HG02943 (cell line): ENCODE results near the gene ZNF511.
"Not testable (repeated sequence)": the region's sequence is repeated elsewhere in the genome, so short reads cannot be mapped to it uniquely, and the experiment has no call there.

ENCODE experiments used
- ATAC-seq: cut with Tn5 transposase; IDR thresholded peaks from one replicate; pipeline ENCODE4 v1.9.1; 2021; ENCODE audit warnings: mild to moderate bottlenecking, low read depth, moderate library complexity; ENCODE audit not compliant: unreplicated experiment

The ZNF511 gene

DNA sequence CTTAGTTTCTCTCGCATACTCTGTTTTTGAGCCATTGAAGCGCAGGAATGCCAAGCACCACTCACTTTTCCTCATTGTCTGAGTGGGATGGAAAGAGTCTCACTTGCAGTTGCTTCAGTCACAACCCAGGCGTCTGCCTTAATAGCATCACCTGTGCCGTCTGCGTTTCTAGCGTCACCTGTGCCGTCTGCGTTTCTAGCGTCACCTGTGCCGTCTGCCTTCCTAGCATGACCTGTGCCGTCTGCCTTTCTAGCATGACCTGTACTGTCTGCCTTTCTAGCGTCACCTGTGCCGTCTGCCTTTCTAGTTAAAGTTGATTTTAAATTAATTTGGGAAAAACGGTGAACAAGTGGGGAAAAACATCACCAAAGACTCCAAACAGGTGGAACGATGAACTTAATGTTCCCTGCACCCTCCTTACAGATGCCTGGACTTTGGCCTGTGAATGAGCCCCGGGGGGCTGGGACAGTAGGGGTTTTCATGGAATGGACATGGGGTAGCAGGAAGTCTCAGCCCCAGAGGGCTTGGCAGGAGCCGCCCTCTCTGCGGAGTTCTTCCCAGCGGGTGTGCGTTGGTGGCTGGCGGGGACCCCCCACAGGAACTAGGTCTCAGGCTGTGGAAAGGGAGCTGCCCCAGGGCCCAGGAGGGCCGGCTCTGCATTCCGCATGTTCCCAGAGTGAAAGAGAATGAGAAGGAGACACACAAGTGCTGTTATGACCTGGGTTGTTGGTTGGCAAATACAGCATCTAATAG lies 3.5 kb downstream of the ZNF511 start:
- ATAC-seq: no peak

DNA sequence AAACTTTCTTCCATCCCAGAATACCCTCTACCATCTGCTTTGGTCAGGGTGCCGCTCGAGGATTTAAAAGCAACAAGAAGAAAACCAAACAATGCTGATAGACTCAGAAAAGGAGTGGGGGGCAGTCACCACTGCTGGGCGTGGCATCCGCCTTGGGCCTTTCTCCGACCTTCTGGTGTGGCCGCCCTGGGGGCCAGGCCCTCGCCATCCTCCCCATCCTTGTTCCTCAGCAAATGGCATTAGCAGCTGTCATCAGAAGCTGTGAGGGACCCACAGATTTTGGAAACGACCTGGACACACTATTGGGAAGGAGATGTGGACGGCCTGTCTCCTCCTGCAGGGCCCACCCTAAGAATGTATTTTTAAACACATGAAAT lies 4.0 kb downstream of the ZNF511 start:
- ATAC-seq: no peak

DNA sequence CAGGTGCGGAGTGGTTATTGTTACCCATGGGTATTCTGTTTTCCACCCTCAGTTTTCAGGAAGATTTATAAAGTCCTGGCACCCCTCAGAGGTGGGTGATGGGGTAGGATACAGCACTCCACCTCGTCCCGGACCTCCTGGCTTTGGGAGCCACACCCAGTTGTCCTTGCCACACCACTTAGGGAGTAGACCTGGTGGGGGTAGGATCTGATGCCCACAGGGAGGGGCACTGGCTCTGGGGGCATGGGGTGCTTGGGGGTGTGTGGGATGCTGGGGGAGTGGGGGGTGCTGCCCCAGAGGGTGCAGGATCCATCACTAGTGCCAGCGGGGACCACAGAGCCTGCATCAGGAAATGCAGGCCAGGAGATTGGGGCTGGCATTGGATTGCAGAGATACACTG lies 4.5 kb downstream of the ZNF511 start:
- no peak for ATAC-seq

DNA sequence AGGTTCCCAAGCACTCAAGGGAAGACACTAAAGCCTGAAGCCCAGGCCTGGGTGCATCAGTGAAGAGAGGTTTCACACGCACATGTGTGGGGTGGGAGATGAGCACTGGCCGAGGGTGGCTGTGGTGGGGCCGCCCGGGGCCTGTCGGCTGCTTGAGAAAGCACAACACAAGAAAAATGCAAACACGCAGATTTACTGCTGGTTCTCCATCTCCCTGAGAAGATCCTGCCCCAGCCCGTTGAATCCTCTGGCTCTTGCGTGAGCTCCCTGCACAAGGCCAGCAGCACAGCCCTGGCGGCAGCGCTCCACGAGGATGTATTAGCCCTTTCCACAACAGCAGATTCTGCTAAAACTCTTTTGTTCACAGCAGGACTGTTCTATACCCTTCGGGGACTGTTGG lies 6.2 kb downstream of the ZNF511 start:
- ATAC-seq: no peak

DNA sequence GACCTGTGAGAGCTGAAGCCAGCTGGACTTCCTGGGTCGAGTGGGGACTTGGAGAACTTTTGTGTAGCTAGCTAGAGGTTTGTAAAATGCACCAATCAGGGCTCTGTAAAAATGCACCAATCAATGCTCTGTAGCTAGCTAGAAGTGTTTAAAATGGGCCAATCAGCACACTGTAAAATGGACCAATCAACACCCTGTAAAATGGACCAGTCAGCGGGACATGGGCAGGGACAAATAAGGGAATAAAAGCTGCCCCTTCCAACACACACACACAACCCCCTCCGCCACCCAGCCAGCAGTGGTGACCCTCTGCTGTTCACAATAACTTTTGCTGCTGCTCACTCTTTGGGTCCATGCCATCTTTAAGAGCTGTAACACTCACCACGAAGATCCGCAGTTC lies 7.1 kb downstream of the ZNF511 start:
- no peak for ATAC-seq

DNA sequence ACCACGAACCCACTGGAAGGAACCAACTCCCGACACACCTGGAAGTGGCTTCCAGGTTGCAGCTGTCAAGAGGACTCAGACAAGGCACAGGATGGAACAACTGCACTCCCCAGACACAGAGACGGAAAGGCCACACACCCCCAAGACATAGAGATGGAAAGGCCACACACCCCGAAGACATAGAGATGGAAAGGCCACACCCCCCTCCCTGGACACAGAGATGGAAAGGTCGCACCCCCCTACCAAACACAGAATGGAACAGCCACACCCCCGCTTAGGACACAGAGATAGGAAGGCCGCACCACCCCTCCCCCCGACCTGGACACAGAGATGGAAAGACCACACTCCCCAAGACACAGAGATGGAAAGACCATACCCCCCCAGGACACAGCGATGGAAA lies 7.6 kb downstream of the ZNF511 start:
- no peak for ATAC-seq

DNA sequence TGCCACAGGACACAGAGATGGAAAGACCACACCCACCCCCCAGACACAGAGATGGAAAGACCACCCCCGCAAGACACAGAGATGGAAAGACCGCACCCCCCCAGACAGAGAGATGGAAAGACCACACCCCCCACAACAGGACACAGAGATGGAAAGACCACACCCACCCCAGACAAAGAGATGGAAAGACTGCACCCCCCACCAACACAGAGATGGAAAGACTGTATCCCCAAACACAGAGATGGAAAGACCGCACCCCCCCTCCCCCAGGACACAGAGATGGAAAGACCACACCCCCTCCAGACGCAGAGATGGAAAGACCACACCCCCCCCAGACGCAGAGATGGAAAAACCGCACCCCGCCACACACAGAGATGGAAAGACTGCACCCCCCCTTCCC lies 8.0 kb downstream of the ZNF511 start:
- no peak for ATAC-seq

DNA sequence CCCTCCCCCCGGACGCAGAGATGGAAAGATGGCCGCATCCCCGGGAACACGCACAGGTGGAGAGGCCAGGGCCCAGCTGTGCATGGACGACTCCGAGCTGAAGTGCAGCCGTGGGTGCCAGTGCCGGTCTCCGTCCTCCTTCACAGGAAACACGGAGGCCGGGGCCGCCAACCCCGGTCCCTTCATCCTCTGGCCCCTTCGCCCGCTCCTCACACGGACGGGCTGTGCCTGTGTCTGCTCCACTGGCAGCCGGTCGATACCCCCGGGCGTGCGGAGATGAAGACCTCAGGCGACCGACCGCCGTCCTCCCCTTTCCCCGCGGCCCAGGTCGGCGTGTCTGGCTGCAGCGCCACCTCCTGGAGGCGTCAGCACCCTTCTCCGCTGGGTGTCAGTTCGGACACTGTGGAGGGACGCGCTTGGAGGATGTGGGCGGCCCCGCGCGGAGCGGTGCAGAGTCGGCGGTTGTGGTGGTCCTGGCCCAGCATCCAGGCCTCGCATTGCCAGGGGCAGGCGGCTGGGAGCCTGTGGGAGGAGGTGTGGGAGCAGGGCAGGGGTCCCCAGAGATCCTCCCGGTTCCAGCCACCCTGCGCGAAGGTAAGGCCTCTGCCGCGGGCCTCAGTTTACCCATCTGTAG lies 9.9 kb downstream of the ZNF511 start:
- ATAC-seq: no peak

DNA sequence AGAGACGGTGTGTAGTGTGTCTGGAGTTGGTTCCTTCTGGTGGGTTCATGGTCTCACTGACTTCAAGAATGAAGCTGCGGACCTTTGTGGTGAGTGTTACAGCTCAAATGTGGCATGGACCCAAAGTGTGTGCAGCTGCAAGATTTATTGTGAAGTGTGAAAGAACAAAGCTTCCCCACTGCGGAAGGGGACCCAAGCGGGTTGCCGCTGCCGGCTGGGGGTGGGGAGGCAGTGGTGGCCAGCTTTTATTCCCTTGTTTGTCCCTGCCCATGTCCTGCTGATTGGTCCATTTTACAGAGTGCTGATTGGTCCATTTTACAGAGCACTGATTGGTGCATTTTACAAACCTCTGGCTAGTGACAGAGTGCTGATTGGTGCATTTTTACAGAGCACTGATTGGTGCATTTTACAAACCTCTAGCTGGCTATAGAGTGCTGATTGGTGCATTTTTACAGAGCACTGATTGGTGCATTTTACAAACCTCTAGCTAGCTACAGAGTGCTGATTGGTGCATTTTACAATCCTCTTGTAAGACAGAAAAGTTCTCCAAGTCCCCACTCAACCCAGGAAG lies 12.2 kb downstream of the ZNF511 start:
- ATAC-seq: not testable (repeated sequence)

DNA sequence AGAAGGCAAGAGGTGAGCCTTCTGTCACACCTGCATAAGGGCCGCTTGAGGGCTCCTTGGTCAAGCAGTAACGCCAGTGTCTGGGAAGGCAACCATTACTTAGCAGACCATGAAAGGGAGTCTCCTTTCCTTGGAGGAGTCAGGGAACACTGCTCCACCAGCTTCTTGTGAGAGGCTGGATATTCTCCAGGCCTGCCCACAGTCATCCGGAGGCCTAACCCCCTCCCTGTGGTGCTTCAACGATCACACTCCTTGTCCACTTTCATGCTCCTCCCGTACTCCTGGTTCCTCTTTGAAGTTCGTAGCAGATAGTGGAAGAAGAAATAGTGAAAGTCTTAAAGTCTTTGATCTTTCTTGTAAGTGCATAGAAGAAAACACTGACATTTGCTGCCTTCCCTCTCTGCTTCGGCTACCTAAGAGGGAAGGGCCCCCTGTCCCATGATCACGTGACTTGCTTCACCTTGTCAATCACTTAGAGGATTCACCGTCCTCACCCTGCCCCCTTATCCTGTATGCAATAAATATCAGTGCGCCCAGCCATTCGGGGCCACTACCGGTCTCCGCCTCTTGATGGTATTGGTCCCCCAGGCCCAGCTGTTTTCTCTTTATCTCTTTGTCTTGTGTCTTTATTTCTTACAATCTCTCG lies 13.5 kb downstream of the ZNF511 start:
- not testable (repeated sequence) for ATAC-seq

DNA sequence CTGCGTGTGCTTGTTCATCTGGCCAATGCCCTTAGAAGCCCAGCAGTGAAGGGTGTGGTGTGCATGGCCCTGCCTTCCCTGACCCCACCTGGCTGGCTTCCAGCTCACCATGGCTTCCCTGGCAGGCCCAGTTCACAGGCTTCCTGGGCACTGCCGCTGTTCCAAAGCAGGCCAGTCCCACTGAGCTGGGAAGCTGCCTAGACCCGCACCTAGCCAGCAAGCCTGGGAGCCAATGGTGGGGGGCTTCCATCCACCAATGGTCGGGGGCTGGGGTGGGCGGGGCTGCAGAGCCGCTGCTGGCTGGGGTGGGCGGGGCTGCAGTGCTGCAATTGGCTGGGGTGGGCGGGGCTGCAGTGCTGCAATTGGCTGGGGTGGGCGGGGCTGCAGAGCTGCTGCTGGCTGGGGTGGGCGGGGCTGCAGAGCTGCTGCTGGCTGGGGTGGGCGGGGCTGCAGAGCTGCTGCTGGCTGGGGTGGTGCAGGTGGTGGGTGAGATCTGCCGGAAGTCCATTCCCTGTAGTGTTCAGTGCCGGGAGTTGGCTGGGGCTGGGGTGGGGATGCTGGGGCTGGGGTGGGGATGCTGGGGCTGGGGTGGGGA lies 15.6 kb downstream of the ZNF511 start:
- no peak for ATAC-seq

DNA sequence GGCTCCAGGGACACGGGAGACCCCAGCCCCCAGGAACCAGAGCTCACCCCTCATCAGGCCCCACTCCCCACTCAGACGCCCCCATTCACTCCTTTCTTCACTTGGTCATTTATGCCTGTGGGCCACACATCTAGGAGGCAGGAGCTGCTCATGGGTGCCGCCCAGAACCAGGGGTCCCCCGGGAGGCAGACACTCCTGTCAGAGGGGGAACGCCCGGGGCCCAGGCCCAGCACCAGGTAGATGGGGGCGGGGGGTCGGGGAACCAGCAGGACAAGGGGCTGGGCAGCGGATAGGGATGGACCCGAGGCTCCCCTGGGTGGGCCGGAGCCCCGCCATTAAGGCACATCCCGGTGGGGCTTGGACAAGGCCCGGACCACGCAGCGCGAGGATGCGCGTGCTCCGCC lies 16.1 kb downstream of the ZNF511 start:
- ATAC-seq: no peak

DNA sequence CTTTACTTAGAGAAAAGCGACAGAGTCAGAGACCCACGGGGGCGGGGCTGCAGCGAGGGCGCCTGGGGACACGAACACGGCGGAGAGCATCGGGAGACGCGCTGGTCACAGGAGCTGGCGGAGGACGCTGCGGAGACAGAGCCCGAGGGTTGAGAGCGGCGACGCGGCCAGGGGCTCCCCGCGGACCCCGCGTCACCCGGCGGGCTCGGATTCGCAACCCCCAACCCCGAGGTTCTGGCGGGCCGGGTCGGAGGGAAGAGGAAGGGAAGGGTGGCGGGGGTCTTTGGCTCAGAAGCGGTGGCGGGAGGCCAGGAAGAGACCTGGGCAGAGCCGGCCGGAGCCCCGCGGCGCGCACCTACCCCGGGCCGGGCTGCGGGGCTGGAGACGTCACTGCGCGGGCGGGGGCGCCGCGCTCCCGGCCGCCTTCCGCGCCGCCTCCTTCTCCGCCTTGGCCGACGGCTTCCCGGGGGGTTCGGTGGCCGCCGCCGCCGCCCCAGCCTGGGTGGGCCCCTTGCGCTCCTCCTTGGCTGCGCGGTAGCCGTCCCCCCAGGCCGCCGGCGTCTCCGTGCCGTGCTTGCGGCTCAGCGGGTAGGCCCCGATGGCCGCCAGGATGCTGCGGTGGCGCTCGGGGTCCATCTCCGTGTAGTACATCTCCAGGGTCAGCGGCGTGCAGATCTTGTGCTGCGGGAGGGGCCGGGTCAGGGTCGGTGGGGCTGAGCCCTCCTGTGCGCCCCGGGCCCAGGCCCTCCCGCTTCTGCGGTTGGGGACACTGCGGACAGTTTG lies 16.9 kb downstream of the ZNF511 start:
- no peak for ATAC-seq

DNA sequence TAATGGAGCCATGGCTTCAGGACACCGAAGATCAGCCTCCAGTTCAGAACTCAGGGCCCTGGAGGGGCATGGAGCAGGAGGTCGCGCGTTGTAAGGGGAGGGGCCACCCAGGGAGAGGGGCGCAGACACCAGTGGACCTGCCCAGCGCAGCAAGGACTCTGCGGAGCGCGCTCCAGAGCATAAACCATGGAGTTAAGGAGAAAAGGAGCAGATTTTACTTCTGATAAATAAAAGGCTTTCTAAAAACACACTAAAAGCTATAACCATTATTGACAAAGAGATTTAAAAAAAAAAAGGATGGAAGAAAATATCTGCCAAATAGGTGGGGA lies 17.5 kb downstream of the ZNF511 start:
- no peak for ATAC-seq

DNA sequence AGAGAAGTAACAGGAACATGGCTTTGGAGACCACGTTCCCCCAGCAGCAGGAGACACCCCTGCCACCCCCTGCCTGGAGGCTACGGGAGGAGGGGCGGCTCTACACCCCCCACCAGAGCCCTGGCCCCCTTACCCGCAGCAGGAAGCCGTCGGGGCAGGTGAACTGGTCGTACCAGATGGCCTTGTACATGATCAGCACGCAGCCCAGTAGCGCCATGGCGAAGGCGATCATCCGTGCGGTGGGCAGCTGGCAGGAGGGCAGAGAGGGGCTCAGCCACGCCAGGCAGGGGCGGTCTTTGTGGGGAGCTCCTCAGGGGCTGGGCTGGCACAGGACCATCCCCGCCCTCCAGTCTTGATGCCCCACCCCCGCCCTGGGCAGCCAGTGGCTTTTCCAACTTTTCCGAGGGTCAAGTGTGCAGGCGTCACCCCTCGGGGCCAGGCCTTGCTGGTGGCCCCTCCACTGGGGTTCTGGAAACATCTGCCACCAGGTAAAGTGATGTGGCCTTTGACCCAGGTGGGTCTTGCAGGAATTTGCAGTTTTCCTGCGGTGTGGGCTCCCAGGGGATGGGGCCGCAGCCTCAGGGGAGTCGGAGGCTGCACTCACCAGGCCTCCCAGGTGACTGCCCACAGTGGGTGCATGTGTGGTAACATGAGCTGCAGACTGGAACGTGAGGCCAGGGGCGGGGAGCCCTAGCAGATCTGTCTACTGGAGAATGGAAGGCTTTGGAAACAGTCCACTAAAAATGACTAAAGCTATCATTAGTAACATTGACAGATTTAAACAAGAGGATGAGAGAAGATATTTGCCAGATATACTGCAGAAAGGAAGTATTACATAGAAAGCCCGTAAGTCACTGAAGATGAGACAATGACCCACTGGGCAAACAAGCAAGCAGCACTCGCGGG lies 18.3 kb downstream of the ZNF511 start:
- ATAC-seq: no peak

DNA sequence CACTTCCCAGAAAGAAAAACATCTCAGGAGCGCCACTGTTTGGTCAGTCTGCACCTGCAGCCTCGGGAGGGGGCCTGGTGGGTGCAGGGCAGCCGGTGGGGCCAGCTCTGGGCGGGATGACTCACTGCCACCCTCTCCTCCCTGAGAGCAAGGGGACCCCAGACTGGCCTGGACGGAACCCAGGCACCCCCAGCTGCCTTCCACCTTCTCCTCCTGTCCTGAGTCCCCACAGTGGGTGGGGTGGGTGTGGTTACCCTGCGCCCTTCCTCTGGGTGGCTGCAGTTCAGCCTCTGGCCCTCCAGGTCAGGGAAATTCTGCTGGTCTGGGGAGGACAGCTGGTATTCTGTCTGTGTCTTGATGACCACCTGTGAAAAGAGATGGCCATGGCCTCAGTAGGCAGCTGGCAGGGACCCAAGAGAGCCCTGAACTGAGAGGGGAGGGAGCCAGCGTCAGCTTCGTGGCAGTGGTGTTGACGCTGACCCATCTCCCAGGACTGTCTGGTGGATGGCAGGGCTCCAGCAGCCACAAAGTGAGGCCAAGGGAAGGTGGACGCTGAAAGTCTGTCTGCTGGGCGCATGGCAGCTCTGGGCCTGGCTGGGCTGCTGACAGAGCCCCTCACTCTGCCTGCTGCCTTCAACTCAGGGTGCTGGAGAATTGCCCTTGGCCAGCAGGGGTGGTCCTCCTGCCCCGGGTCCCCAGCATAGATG lies 19.1 kb downstream of the ZNF511 start:
- no peak for ATAC-seq

DNA sequence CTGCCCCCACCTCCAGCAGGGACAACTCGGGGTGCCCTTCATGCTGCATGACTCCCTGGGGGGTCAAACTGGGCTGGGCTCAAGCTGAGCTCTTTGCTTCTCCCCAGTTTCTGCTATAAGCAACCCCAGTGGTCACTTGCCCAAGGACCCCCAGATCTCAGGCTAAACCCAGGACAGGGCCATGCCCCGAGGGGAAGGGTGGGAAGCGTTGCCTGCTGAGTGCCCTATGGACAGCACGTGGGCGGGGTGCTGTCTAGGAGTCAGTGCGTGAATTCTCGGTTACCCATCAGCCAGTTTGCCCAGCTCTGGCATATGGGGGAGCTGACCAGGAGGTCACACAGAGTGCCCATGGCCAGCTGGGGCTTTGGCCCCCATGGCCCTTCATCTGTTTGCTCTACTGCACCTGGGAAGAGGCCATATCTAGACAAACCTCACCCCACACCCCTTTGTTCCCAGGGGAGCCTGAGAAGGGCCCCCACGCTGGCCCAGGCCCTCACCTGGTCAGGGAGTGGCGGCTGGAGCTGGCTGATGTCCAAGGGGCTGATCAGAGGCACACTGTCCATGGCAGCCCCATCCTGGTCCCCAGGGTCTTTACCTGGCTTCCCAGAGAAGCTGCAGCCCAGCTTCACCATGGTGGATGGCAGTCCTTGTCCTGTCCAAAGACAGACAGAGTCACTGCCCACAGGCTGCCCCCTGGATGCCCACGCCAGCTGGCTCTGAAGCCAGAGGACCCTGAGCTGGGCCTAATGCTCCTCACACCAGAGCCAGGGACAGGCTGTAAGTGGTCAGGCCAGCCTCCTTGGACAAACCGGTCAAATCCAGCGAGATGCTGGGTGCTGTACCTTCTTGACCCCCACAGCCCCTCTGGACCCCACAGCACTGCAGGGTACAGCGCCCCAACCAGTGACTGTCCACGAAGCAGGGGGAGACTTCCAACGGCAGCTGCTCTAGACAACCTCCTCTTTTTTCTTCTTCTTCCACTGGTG lies 19.9 kb downstream of the ZNF511 start:
- ATAC-seq: no peak
